Endothelial cell of umbilical vein (primary cell): ENCODE data around the gene MBNL2. TPM values are rescaled to one million over a fixed set of nuclear protein-coding genes. Genes with fewer than 3 reads are reported as not detected.

Experiments used
- BruUV-seq: library from RNA; stranded (reverse); fragments of 400-500 nt; replicated peaks from 2 replicates; lab custom pipeline; 2021; lab: Mats Ljungman, UMichigan
- CTCF ChIA-PET: fragments of 300-600, 350-600 bp; sonication (Branson Sonifier 250); formaldehyde crosslinking; loops from one replicate; lab custom pipeline; 2021; ENCODE audit warnings: antibody characterized with exemption, inconsistent platforms; lab: Charles Lee
- POLR2A ChIA-PET: fragments of 300-600, 350-600 bp; sonication (Branson Sonifier 250); formaldehyde crosslinking; loops from one replicate; lab custom pipeline; 2021; ENCODE audit warnings: antibody characterized with exemption, inconsistent platforms; lab: Charles Lee
- DNase-seq: peaks from one replicate; pipeline ENCODE4 v3.0.0-alpha.2; 2011; ENCODE audit warnings: low read depth, low spot score
- FAIRE-seq: peaks from 2 replicates; lab custom pipeline; 2011; peaks lifted over from hg19 to GRCh38; lab: Jason Lieb, UNC
- H2AFZ ChIP-seq: 2 replicates; pipeline ENCODE4 v1.6.0; 2012; ENCODE audit warnings: low read depth, low read length, control low read depth, inconsistent platforms
- H3K27ac ChIP-seq: 2 replicates; pipeline ENCODE4 v1.5.1; 2011; ENCODE audit warnings: low read depth, mild to moderate bottlenecking, control low read depth, low read length, moderate library complexity; ENCODE audit not compliant: insufficient read depth
- H3K27me3 ChIP-seq, 2 experiments: 2 replicates each; pipeline versions ENCODE4 v1.6.0 to v1.6.1; 2011; ENCODE audit warnings: low read length in 2 of 2, mixed read lengths in 1 of 2; ENCODE audit not compliant: control insufficient read depth in 2 of 2, insufficient read depth in 2 of 2
- H3K36me3 ChIP-seq, 2 experiments: 2 replicates in 1 of 2; 3 replicates in 1 of 2; pipeline ENCODE4 v1.5.1; 2011; ENCODE audit warnings: low read length in 2 of 2, mild to moderate bottlenecking in 1 of 2, moderate library complexity in 1 of 2; ENCODE audit not compliant: control insufficient read depth in 2 of 2, insufficient read depth in 2 of 2; ENCODE audit errors: extremely low read depth in 1 of 2
- H3K4me1 ChIP-seq: 3 replicates; pipeline ENCODE4 v1.5.1; 2011; ENCODE audit warnings: mild to moderate bottlenecking, low read length; ENCODE audit not compliant: control insufficient read depth, insufficient read depth; ENCODE audit errors: extremely low read depth
- H3K4me2 ChIP-seq: 2 replicates; pipeline ENCODE4 v1.6.1; 2011; ENCODE audit warnings: low read length, control low read depth, mixed read lengths; ENCODE audit not compliant: insufficient read depth
- H3K4me3 ChIP-seq, 3 experiments: fragments of 200-600 bp in 1 of 3; sonication (generic), shearing (Covaris generic) in 1 of 3; replicated peaks in 1 of 3; 2 replicates each; pipeline ENCODE4 v1.5.1; 2011 to 2016; ENCODE audit warnings: control low read depth in 3 of 3, low read length in 3 of 3, mild to moderate bottlenecking in 2 of 3, inconsistent platforms in 1 of 3, low read depth in 1 of 3, moderate library complexity in 1 of 3; ENCODE audit not compliant: insufficient read depth in 1 of 3
- H3K79me2 ChIP-seq: 2 replicates; pipeline ENCODE4 v1.6.0; 2012; ENCODE audit warnings: low read length, inconsistent platforms; ENCODE audit not compliant: control insufficient read depth, insufficient read depth
- H3K9ac ChIP-seq: replicated peaks from 2 replicates; pipeline ENCODE3; 2011; ENCODE audit warnings: low read length, control low read depth; ENCODE audit not compliant: insufficient read depth; ENCODE audit errors: extremely low read depth
- H3K9me1 ChIP-seq: replicated peaks from 3 replicates; pipeline ENCODE4 v1.6.0; 2011; ENCODE audit warnings: mild to moderate bottlenecking, low read length; ENCODE audit not compliant: control insufficient read depth, insufficient read depth; ENCODE audit errors: extremely low read depth
- H3K9me3 ChIP-seq: replicated peaks from 2 replicates; pipeline ENCODE4 v1.5.1; 2012; ENCODE audit warnings: low read length, inconsistent platforms; ENCODE audit not compliant: control insufficient read depth, insufficient read depth
- H4K20me1 ChIP-seq: replicated peaks from 2 replicates; pipeline ENCODE3; 2011; ENCODE audit warnings: mild to moderate bottlenecking, low read length; ENCODE audit not compliant: control insufficient read depth, insufficient read depth; ENCODE audit errors: extremely low read depth
- EZH2 ChIP-seq: IDR thresholded peaks from 2 replicates; pipeline ENCODE4 v1.6.1; 2012; ENCODE audit warnings: borderline replicate concordance, low read depth, mild to moderate bottlenecking, moderate library complexity, low read length, inconsistent platforms; ENCODE audit not compliant: severe bottlenecking
- FOS ChIP-seq: IDR thresholded peaks from 2 replicates; pipeline ENCODE4 v1.6.1; 2011; ENCODE audit warnings: mild to moderate bottlenecking, low read length, moderate library complexity, borderline replicate concordance; ENCODE audit not compliant: insufficient read depth
- GATA2 ChIP-seq: IDR thresholded peaks from 2 replicates; pipeline ENCODE4 v1.7.0; 2011; ENCODE audit warnings: low read depth, mild to moderate bottlenecking, moderate library complexity, mixed read lengths, low read length; ENCODE audit not compliant: insufficient read length, insufficient read depth
- JUN ChIP-seq: IDR thresholded peaks from 2 replicates; pipeline ENCODE4 v1.6.1; 2011; ENCODE audit warnings: borderline replicate concordance, low read depth; ENCODE audit not compliant: insufficient read length, insufficient read depth
- MAX ChIP-seq: IDR thresholded peaks from 2 replicates; pipeline ENCODE4 v1.6.1; 2011; ENCODE audit not compliant: insufficient read depth, insufficient read length
- MYC ChIP-seq: IDR thresholded peaks from one replicate; pipeline ENCODE4 v1.6.1; 2011; ENCODE audit warnings: mild to moderate bottlenecking, low read depth, low read length
- POLR2A ChIP-seq: IDR thresholded peaks from 2 replicates; pipeline ENCODE4 v1.6.1; 2012; ENCODE audit warnings: low read depth, mild to moderate bottlenecking, control low read depth, low read length
- POLR2AphosphoS5 ChIP-seq: IDR thresholded peaks from 2 replicates; pipeline ENCODE4 v1.6.1; 2012; ENCODE audit warnings: low read depth, mild to moderate bottlenecking, control low read depth, low read length, moderate library complexity; ENCODE audit not compliant: insufficient read depth
- dilution Hi-C: fragments of 300-500 bp; cut with MboI; formaldehyde crosslinking; loops from one replicate; pipeline ENCODE4 v1.15.0; 2019; ENCODE audit warnings: low sequenced_read_pairs; ENCODE audit not compliant: extremely low pct_ligation_motif_present
- intact Hi-C: fragments of 100-400 bp; cut with micrococcal nuclease; formaldehyde crosslinking; loops from one replicate; pipeline ENCODE4 v1.10.0; 2022
- polyA plus RNA-seq, 4 experiments: library from polyadenylated mRNA; depleted of rRNA in 3 of 4; stranded (reverse) in 3 of 4; unstranded in 1 of 4; fragments of >200 nt; gene quantifications; 2 replicates each; pipeline versions ENCODE4 v1.2.1 to v1.2.3, GENCODE V29; 2011 to 2012; ENCODE audit warnings: missing spikeins in 1 of 4
- total RNA-seq: library from RNA; stranded (reverse); gene quantifications from 2 replicates; pipeline ENCODE4 v1.2.3, GENCODE V29; 2021
- TF ChIP-seq, protein P1 (sequence below), 2 donors: IDR thresholded peaks; 1 replicate in 1 of 2; 2 replicates in 1 of 2; pipeline ENCODE4 v1.5.1; 2011; ENCODE audit warnings: low read length in 2 of 2, mild to moderate bottlenecking in 2 of 2, moderate library complexity in 2 of 2, control low read depth in 1 of 2, inconsistent platforms in 1 of 2, low read depth in 1 of 2; ENCODE audit not compliant: insufficient read depth in 1 of 2; ENCODE audit errors: extremely low read depth in 1 of 2

MBNL2 gene
- total and polyA plus RNA-seq, 2 donors (not counting 3 experiments of a cell fraction or from before 2014, with no cell fraction given), result 32.9 to 76.5 TPM

GRCh38 chr13:97433727-97434396, 211.7 kb downstream of the MBNL2 start, which contains the start of gene RAP2A:
RAP2A (plus strand) TSS chr13:97434169; CDS start chr13:97434471, 302 bp downstream.
- Histone ChIP-seq H3K9ac (peak within 1 kb of the TSS; percentile 95), H3K27me3 (no peaks in the 10 kb centered on the region), H2AFZ (peak within 1 kb of the TSS; percentile 94), H3K4me2 (peak within 1 kb of the TSS; percentile 94), H3K36me3 (no peaks in the 10 kb centered on the region), H3K4me3 (peak within 1 kb of the TSS; percentile 77 to 92 (median 80)), H4K20me1 (no peaks in the 10 kb centered on the region), H3K9me3 (no peaks in the 10 kb centered on the region), H3K9me1 (no peaks in the 10 kb centered on the region), H3K79me2 (peaks cover 39% of the 10 kb centered on the region), H3K27ac (peak within 1 kb of the TSS; percentile 95), H3K4me1 (peaks cover 23% of the 10 kb centered on the region)
- FAIRE-seq (peak; percentile 62), DNase-seq (peak; percentile 93)
- no TSS peak for BruUV-seq
- dilution Hi-C loops (no loop called here), intact Hi-C loops (loop anchor here (1.0 to 10.0 kb wide), 9 partner anchors 135 to 1379 kb away; partner anchors contain the start of genes MBNL2 and UGGT2)
- no peak for TF ChIP-seq JUN
- TF ChIP-seq MAX, result peak; percentile 29
- TF ChIP-seq FOS, result no peak
- no peak for TF ChIP-seq MYC
- no peak for TF ChIP-seq EZH2
- TF ChIP-seq, protein P1, sequence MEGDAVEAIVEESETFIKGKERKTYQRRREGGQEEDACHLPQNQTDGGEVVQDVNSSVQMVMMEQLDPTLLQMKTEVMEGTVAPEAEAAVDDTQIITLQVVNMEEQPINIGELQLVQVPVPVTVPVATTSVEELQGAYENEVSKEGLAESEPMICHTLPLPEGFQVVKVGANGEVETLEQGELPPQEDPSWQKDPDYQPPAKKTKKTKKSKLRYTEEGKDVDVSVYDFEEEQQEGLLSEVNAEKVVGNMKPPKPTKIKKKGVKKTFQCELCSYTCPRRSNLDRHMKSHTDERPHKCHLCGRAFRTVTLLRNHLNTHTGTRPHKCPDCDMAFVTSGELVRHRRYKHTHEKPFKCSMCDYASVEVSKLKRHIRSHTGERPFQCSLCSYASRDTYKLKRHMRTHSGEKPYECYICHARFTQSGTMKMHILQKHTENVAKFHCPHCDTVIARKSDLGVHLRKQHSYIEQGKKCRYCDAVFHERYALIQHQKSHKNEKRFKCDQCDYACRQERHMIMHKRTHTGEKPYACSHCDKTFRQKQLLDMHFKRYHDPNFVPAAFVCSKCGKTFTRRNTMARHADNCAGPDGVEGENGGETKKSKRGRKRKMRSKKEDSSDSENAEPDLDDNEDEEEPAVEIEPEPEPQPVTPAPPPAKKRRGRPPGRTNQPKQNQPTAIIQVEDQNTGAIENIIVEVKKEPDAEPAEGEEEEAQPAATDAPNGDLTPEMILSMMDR (IDR thresholded peaks at IDR 0.05; ENCODE audit: extremely low read depth in 1 of 2, insufficient read depth in 1 of 2, low read depth in 1 of 2, low read length in 2 of 2), result no peak
- TF ChIP-seq POLR2AphosphoS5, result peak; percentile 61
- TF ChIP-seq POLR2A, result peak; percentile 61
- TF ChIP-seq GATA2, result no peak
- CTCF ChIA-PET, result interaction anchor here (1.0 to 2.4 kb wide), 7 partner anchors 10 to 416 kb away, joined by 3 to 16 read pairs (median 7); no protein-coding TSS in a partner anchor
- POLR2A ChIA-PET, result interaction anchor here (0.9 to 1.2 kb wide), 2 partner anchors 18 to 46 kb away, joined by 3 read pairs; no protein-coding TSS in a partner anchor
